HG02642 (cell line): Measurements from ENCODE around the gene CYSTM1.

ENCODE experiments used
- ATAC-seq: cut with Tn5 transposase; IDR thresholded peaks from one replicate; pipeline ENCODE4 v1.9.1; 2021; ENCODE audit warnings: mild to moderate bottlenecking; ENCODE audit not compliant: unreplicated experiment, poor library complexity

Gene CYSTM1

GRCh38 chr5:140275837-140276236 lies 100.8 kb downstream of the CYSTM1 start:
- no peak for ATAC-seq

- ATAC-seq: no peak
These were observed 107.3 kb downstream of the CYSTM1 start for GRCh38 chr5:140282266-140282665.

GRCh38 chr5:140284013-140284412 lies 109.0 kb downstream of the CYSTM1 start:
- no peak for ATAC-seq

- ATAC-seq: no peak
These were observed 111.4 kb downstream of the CYSTM1 start for GRCh38 chr5:140286424-140286823.

- no peak for ATAC-seq
These were observed 113.0 kb downstream of the CYSTM1 start for GRCh38 chr5:140287801-140288521.

- ATAC-seq: no peak
These were observed 117.4 kb downstream of the CYSTM1 start for GRCh38 chr5:140292212-140293036.
